ENCODE measurements around the gene CIRBP. TPM values are rescaled to one million over a fixed set of nuclear protein-coding genes. Genes with fewer than 3 reads are reported as not detected.

CIRBP gene
- total RNA-seq, 2 experiments from 2014 or later: 278 to 309 TPM

GRCh38 chr19:1278713-1279660, 9.9 kb downstream of the CIRBP start:
- no peak overlapping the region for H3K27ac ChIP-seq (ENCODE audit: low read depth, low read length, poor library complexity, severe bottlenecking)
- peaks cover 19% of the 10 kb centered on the region for H3K4me1 ChIP-seq (ENCODE audit: insufficient read depth, low read length, poor library complexity, severe bottlenecking)
- H3K4me2 ChIP-seq (ENCODE audit: low read length): no peak overlapping the region
- CTCF ChIA-PET (ENCODE audit: unreplicated experiment): interaction anchor here (1.0 kb wide), 1 partner anchor 35 kb away, joined by 3 read pairs; no protein-coding TSS in a partner anchor
- no peak overlapping the region for H2AFZ ChIP-seq (ENCODE audit: low read length)
- TF ChIP-seq CTCF (conservative IDR thresholded peaks at IDR 0.05; ENCODE audit: low read length): no peak
- no peak for TF ChIP-seq EZH2phosphoT487 (IDR thresholded peaks at IDR 0.05; ENCODE audit: borderline replicate concordance, low read depth, low read length)
- no peaks in the 10 kb centered on the region for H3K9me3 ChIP-seq (ENCODE audit: low read length)
- H3K79me2 ChIP-seq (ENCODE audit: insufficient read depth, low read depth, low read length): peaks cover 21% of the 10 kb centered on the region; the same call in 1 of the 2 replicates
- H4K20me1 ChIP-seq (ENCODE audit: insufficient read depth, low read length): no peaks in the 10 kb centered on the region
- DNase-seq (ENCODE audit: low spot score): no peak
- intact Hi-C loops (cut with micrococcal nuclease; ENCODE audit: unreplicated experiment): loop anchor here (1.0 to 5.0 kb wide), 2 partner anchors 93 to 158 kb away; partner anchors contain the start of gene RPS15
- no TSS peak for BruUV-seq (replicated peaks)
- no peaks in the 10 kb centered on the region for H3K9me2 ChIP-seq (ENCODE audit: insufficient read depth, low read length)
- H3K36me3 ChIP-seq (ENCODE audit: insufficient read depth, low read length): peaks cover 62% of the 10 kb centered on the region
- POLR2A ChIA-PET: no interaction called here
- no peak overlapping the region for H3K4me3 ChIP-seq (ENCODE audit: low read depth, low read length, poor library complexity, severe bottlenecking)

- TF ChIP-seq CTCF (conservative IDR thresholded peaks at IDR 0.05; ENCODE audit: low read length) (peak; percentile 96), EZH2phosphoT487 (IDR thresholded peaks at IDR 0.05; ENCODE audit: borderline replicate concordance, low read depth, low read length) (no peak)
- H3K79me2 ChIP-seq (ENCODE audit: insufficient read depth, low read depth, low read length): peaks cover 17% of the 10 kb centered on the region; the same call in 1 of the 2 replicates
- H3K27ac ChIP-seq (ENCODE audit: low read depth, low read length, poor library complexity, severe bottlenecking): no peak overlapping the region
- no peak overlapping the region for H3K4me2 ChIP-seq (ENCODE audit: low read length)
- CTCF ChIA-PET (ENCODE audit: unreplicated experiment): interaction anchor here (1.0 kb wide), 1 partner anchor 36 kb away, joined by 3 read pairs; no protein-coding TSS in a partner anchor
- H3K9me2 ChIP-seq (ENCODE audit: insufficient read depth, low read length): no peaks in the 10 kb centered on the region
- H4K20me1 ChIP-seq (ENCODE audit: insufficient read depth, low read length): no peaks in the 10 kb centered on the region
- no peak overlapping the region for H2AFZ ChIP-seq (ENCODE audit: low read length)
- peaks cover 11% of the 10 kb centered on the region for H3K4me1 ChIP-seq (ENCODE audit: insufficient read depth, low read length, poor library complexity, severe bottlenecking)
- POLR2A ChIA-PET: no interaction called here
- DNase-seq (ENCODE audit: low spot score): peak; percentile 83
- intact Hi-C loops (cut with micrococcal nuclease; ENCODE audit: unreplicated experiment): loop anchor here (1.0 to 5.0 kb wide), 2 partner anchors 92 to 157 kb away; partner anchors contain the start of gene RPS15
- no peak overlapping the region for H3K4me3 ChIP-seq (ENCODE audit: low read depth, low read length, poor library complexity, severe bottlenecking)
- BruUV-seq (replicated peaks): no TSS peak
- H3K36me3 ChIP-seq (ENCODE audit: insufficient read depth, low read length): peaks cover 53% of the 10 kb centered on the region
- H3K9me3 ChIP-seq (ENCODE audit: low read length): no peaks in the 10 kb centered on the region
Measured at GRCh38 chr19:1279782-1280341, 10.7 kb downstream of the CIRBP start.

Data from OCI-LY7 (cell line).